ENCODE measurements around the gene BIRC2. TPM values are rescaled to one million over a fixed set of nuclear protein-coding genes. Genes with fewer than 3 reads are reported as not detected.

Gene BIRC2
- total RNA-seq, 1 donor from 2014 or later: 42.8 TPM

DNA sequence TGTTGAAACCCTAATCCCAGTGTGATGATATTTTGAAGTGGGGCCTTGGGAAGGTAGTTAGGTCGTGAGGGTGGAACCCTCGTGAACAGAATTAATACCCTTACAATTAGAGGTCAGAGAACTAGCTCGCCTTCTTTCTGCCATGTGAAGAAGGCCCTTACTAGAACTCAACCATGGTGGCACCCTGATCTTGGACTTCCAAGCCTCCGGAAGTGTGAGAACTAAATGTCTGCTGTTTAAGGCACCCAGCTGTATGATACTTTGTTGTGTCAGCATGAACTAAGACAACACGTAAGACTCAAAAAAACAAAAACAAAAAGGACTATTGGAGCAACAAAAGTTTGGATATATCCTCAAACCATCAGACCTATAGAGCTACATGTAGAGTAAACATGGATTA lies 53.6 kb downstream of the BIRC2 start:
- no peak for DNase-seq (ENCODE audit: low spot score in 2 of 2, unreplicated experiment in 2 of 2)
- Mint-ChIP-seq H3K9me3 (no peaks in the 10 kb centered on the region), H3K4me3 (no peak overlapping the region), H3K27me3 (ENCODE audit: low read depth) (no peaks in the 10 kb centered on the region), H3K4me1 (no peaks in the 10 kb centered on the region), H3K36me3 (peaks cover 28% of the 10 kb centered on the region), H3K27ac (no peak overlapping the region)
- TF ChIP-seq, protein P1, sequence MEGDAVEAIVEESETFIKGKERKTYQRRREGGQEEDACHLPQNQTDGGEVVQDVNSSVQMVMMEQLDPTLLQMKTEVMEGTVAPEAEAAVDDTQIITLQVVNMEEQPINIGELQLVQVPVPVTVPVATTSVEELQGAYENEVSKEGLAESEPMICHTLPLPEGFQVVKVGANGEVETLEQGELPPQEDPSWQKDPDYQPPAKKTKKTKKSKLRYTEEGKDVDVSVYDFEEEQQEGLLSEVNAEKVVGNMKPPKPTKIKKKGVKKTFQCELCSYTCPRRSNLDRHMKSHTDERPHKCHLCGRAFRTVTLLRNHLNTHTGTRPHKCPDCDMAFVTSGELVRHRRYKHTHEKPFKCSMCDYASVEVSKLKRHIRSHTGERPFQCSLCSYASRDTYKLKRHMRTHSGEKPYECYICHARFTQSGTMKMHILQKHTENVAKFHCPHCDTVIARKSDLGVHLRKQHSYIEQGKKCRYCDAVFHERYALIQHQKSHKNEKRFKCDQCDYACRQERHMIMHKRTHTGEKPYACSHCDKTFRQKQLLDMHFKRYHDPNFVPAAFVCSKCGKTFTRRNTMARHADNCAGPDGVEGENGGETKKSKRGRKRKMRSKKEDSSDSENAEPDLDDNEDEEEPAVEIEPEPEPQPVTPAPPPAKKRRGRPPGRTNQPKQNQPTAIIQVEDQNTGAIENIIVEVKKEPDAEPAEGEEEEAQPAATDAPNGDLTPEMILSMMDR (IDR thresholded peaks at IDR 0.05; ENCODE audit: unreplicated experiment): no peak

DNA sequence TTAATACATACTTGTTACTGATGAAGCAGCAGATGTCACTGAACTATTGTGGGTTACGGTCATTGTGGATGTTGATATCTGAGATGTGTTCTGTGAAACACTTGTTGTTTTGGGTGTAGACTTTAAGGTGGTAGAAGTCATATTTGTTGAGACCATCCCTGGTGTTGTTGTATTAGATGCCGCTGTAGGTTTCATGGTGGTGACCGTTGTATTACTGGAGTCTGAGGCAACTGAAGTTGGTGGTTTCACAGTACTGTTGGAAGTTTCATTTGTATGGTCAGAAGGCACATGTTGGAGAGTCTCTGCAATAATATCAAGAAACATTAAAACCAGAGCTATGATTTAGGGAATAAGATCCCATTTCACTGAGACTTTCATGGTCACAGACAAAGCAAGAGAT lies 54.9 kb downstream of the BIRC2 start:
- Mint-ChIP-seq H3K36me3 (peaks cover 32% of the 10 kb centered on the region), H3K27ac (no peak overlapping the region), H3K4me3 (no peak overlapping the region), H3K9me3 (no peaks in the 10 kb centered on the region), H3K27me3 (ENCODE audit: low read depth) (no peaks in the 10 kb centered on the region), H3K4me1 (no peaks in the 10 kb centered on the region)
- TF ChIP-seq, protein P1 (IDR thresholded peaks at IDR 0.05; ENCODE audit: unreplicated experiment): no peak
- no peak for DNase-seq (ENCODE audit: low spot score in 2 of 2, unreplicated experiment in 2 of 2)

DNA sequence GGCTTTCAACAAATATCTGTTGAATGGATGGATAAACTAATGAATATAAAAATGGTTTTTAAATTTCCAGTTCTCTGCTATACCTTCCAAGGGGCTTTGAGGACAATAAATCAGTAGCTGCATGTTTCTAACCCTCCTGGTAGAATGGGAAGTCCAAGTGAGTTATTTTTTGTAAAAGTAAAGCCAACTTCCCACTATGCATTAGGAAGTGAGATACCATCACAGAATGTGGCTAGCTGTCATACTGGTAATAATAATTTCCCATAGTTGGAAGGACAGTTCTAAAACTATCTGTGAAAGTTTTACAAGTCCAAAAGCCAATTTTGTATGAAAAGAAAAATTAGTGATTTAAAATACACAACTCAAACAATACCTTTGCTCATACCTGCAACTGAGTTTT lies 55.5 kb downstream of the BIRC2 start:
- peaks cover 33% of the 10 kb centered on the region for H3K36me3 Mint-ChIP-seq
- no peak for DNase-seq (ENCODE audit: low spot score in 2 of 2, unreplicated experiment in 2 of 2)
- no peak overlapping the region for H3K27ac Mint-ChIP-seq
- H3K27me3 Mint-ChIP-seq (ENCODE audit: low read depth): no peaks in the 10 kb centered on the region
- no peaks in the 10 kb centered on the region for H3K4me1 Mint-ChIP-seq
- H3K9me3 Mint-ChIP-seq: no peaks in the 10 kb centered on the region
- H3K4me3 Mint-ChIP-seq: no peak overlapping the region
- TF ChIP-seq, protein P1 (IDR thresholded peaks at IDR 0.05; ENCODE audit: unreplicated experiment): no peak

DNA sequence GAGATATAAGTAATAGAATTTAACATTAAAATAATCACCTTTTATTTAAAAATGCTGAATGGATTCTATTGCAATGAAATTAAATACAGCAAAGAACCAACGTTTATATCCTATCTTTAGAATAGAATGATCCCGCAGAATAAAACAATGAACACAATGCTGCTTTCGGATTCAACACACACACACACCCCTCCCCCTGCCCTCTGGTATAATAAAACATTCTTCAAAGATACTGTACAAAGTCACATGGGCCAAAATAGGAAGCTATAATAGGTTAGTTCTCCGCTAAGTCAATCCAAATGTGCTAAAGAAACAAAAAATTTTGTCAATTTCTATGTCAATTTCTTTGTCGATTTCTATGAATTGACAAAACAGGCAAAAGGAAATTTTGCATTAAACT lies 58.5 kb downstream of the BIRC2 start:
- Mint-ChIP-seq H3K4me1 (peaks cover 12% of the 10 kb centered on the region), H3K27ac (no peak overlapping the region), H3K4me3 (no peak overlapping the region), H3K36me3 (peaks cover 25% of the 10 kb centered on the region), H3K9me3 (no peaks in the 10 kb centered on the region), H3K27me3 (ENCODE audit: low read depth) (no peaks in the 10 kb centered on the region)
- no peak for DNase-seq (ENCODE audit: low spot score in 2 of 2, unreplicated experiment in 2 of 2)
- TF ChIP-seq, protein P1 (IDR thresholded peaks at IDR 0.05; ENCODE audit: unreplicated experiment): no peak

DNA sequence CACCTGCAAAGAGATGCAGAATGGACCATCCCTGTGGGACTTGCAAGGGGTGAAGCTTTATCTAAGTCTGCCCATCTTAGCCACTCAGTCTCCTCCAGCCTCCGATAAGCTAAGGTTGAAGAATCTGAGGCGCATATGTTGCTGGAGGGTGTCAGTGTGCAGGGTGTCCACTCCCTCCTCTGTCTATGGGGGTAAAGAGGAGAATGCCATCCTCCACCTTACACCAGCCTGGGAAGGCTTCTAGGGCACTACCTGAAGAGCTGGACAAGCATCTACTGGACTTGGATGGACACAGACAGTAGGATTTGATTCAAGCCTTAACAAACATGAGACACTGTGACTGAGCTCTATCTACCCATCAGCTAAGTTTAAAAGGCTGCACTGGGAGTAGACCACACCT lies 59.1 kb downstream of the BIRC2 start:
- H3K36me3 Mint-ChIP-seq: peaks cover 22% of the 10 kb centered on the region
- H3K27me3 Mint-ChIP-seq (ENCODE audit: low read depth): no peaks in the 10 kb centered on the region
- H3K4me3 Mint-ChIP-seq: no peak overlapping the region
- no peaks in the 10 kb centered on the region for H3K9me3 Mint-ChIP-seq
- no peak for DNase-seq (ENCODE audit: low spot score in 2 of 2, unreplicated experiment in 2 of 2)
- no peak overlapping the region for H3K27ac Mint-ChIP-seq
- H3K4me1 Mint-ChIP-seq: peaks cover 13% of the 10 kb centered on the region
- TF ChIP-seq, protein P1 (IDR thresholded peaks at IDR 0.05; ENCODE audit: unreplicated experiment): no peak

DNA sequence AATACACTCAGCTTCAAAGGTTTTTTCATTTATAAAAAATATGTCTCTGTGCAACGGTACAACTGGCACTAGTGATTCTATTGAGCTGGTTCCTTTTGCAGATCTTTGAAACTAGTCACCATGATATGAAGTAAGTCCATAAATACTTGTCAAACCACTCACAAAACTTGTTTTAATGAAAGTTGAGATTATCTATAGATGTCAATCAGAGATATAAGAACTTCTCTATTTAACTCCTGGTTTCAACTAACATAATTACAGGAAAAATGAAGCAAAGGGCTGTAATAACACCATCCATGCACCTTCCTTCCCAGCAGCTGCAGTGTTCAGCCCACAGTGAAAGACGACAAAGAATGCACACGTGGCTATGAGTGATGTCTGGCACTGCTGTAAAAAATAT lies 60.9 kb downstream of the BIRC2 start:
- Mint-ChIP-seq H3K9me3 (no peaks in the 10 kb centered on the region), H3K36me3 (peaks cover 12% of the 10 kb centered on the region), H3K27ac (no peak overlapping the region), H3K27me3 (ENCODE audit: low read depth) (no peaks in the 10 kb centered on the region), H3K4me1 (peaks cover 13% of the 10 kb centered on the region), H3K4me3 (no peak overlapping the region)
- DNase-seq (ENCODE audit: low spot score in 2 of 2, unreplicated experiment in 2 of 2): no peak
- TF ChIP-seq, protein P1 (IDR thresholded peaks at IDR 0.05; ENCODE audit: unreplicated experiment): no peak

All from mesothelial cell of epicardium (in vitro differentiated cells).